Neutrophil (primary cell): ENCODE measurements around the gene KIAA1549.
"Not testable (repeated sequence)": the region's sequence is repeated elsewhere in the genome, so short reads cannot be mapped to it uniquely, and the experiment has no call there.

Experiments
- H3K27ac ChIP-seq: fragments of 200-600 bp; sonication (generic); 2 replicates; pipeline ENCODE4 v1.5.1; 2016; ENCODE audit warnings: mild to moderate bottlenecking, moderate library complexity
- H3K27me3 ChIP-seq: fragments of 200-600 bp; sonication (generic); 2 replicates; pipeline ENCODE4 v1.6.0; 2016; ENCODE audit warnings: mild to moderate bottlenecking
- H3K36me3 ChIP-seq: fragments of 200-600 bp; sonication (generic); 2 replicates; pipeline ENCODE4 v1.5.1; 2017
- H3K4me1 ChIP-seq, 2 experiments: fragments of 200-600 bp in 1 of 2; sonication (generic) in 1 of 2; 1 replicate in 1 of 2; 2 replicates in 1 of 2; pipeline versions ENCODE4 v1.5.1 to v1.6.1; 2013 to 2016; ENCODE audit warnings: low read depth in 1 of 2, low read length in 1 of 2, mild to moderate bottlenecking in 1 of 2, moderate library complexity in 1 of 2; ENCODE audit not compliant: control insufficient read depth in 1 of 2, insufficient read depth in 1 of 2
- H3K4me3 ChIP-seq, 2 experiments: fragments of 200-600 bp in 1 of 2; sonication (generic) in 1 of 2; 1 replicate in 1 of 2; 2 replicates in 1 of 2; pipeline ENCODE4 v1.5.1; 2013 to 2016; ENCODE audit warnings: low read depth in 1 of 2, low read length in 1 of 2, mild to moderate bottlenecking in 1 of 2, moderate library complexity in 1 of 2
- H3K9me3 ChIP-seq: fragments of 200-600 bp; sonication (generic); 2 replicates; pipeline ENCODE4 v1.5.1; 2016
- CTCF ChIP-seq: fragments of 200-600 bp; sonication (generic); IDR thresholded peaks from 2 replicates; pipeline ENCODE4 v1.5.1; 2016; ENCODE audit warnings: antibody characterized with exemption

KIAA1549 gene

GRCh38 chr7:138981332-138982203 is at the start of gene KIAA1549:
TSS of gene KIAA1549 (minus strand) at chr7:138981389. CDS start at chr7:138981269, 120 bp downstream.
- peak within 1 kb of the TSS; percentile 16 to 32 for H3K4me3 ChIP-seq
- no peaks in the 10 kb centered on the region for H3K36me3 ChIP-seq
- peaks cover 68% of the 10 kb centered on the region for H3K27me3 ChIP-seq
- no peaks in the 10 kb centered on the region for H3K9me3 ChIP-seq
- H3K27ac ChIP-seq: no peak within 1 kb of the TSS
- TF ChIP-seq CTCF: no peak
- peaks cover 12 to 15% of the 10 kb centered on the region in 2 experiments for H3K4me1 ChIP-seq

GRCh38 chr7:139029353-139029752 is 48.2 kb upstream of the KIAA1549 start:
- H3K9me3 ChIP-seq: no peaks in the 10 kb centered on the region
- no peaks in the 10 kb centered on the region for H3K4me1 ChIP-seq
- no peak overlapping the region for H3K27ac ChIP-seq
- TF ChIP-seq CTCF: no peak
- H3K27me3 ChIP-seq: peaks cover 5% of the 10 kb centered on the region
- H3K36me3 ChIP-seq: no peaks in the 10 kb centered on the region
- no peak overlapping the region for H3K4me3 ChIP-seq

- no peaks in the 10 kb centered on the region for H3K36me3 ChIP-seq
- H3K27me3 ChIP-seq: no peaks in the 10 kb centered on the region
- no peak overlapping the region for H3K4me3 ChIP-seq
- TF ChIP-seq CTCF: no peak
- H3K27ac ChIP-seq: no peak overlapping the region
- H3K4me1 ChIP-seq: no peaks in the 10 kb centered on the region
- no peaks in the 10 kb centered on the region for H3K9me3 ChIP-seq
These were observed 45.4 kb upstream of the KIAA1549 start for GRCh38 chr7:139026551-139026950.

- not testable (repeated sequence) for H3K4me3 ChIP-seq, H3K4me1 ChIP-seq, H3K27me3 ChIP-seq, H3K36me3 ChIP-seq, H3K9me3 ChIP-seq, H3K27ac ChIP-seq
These were observed 44.7 kb upstream of the KIAA1549 start for GRCh38 chr7:139025861-139026260.

- Histone ChIP-seq H3K4me1 (no peaks in the 10 kb centered on the region), H3K27ac (no peak overlapping the region), H3K27me3 (no peaks in the 10 kb centered on the region), H3K4me3 (no peak overlapping the region), H3K36me3 (no peaks in the 10 kb centered on the region), H3K9me3 (no peaks in the 10 kb centered on the region)
- no peak for TF ChIP-seq CTCF
These were observed 41.9 kb upstream of the KIAA1549 start for GRCh38 chr7:139023076-139023475.

GRCh38 chr7:139022286-139022685 is 41.1 kb upstream of the KIAA1549 start:
- Histone ChIP-seq H3K4me1 (no peaks in the 10 kb centered on the region), H3K27me3 (no peaks in the 10 kb centered on the region), H3K4me3 (no peak overlapping the region), H3K9me3 (no peaks in the 10 kb centered on the region), H3K27ac (no peak overlapping the region), H3K36me3 (no peaks in the 10 kb centered on the region)
- no peak for TF ChIP-seq CTCF
